GM19372 (cell line): ENCODE results near the gene MOGAT2.
"Not testable (repeated sequence)": the region's sequence is repeated elsewhere in the genome, so short reads cannot be mapped to it uniquely, and the experiment has no call there.

Experiments
- ATAC-seq: cut with Tn5 transposase; IDR thresholded peaks from one replicate; pipeline ENCODE4 v1.9.1; 2021; ENCODE audit warnings: mild to moderate bottlenecking, low read depth, moderate library complexity; ENCODE audit not compliant: unreplicated experiment

Gene MOGAT2

DNA sequence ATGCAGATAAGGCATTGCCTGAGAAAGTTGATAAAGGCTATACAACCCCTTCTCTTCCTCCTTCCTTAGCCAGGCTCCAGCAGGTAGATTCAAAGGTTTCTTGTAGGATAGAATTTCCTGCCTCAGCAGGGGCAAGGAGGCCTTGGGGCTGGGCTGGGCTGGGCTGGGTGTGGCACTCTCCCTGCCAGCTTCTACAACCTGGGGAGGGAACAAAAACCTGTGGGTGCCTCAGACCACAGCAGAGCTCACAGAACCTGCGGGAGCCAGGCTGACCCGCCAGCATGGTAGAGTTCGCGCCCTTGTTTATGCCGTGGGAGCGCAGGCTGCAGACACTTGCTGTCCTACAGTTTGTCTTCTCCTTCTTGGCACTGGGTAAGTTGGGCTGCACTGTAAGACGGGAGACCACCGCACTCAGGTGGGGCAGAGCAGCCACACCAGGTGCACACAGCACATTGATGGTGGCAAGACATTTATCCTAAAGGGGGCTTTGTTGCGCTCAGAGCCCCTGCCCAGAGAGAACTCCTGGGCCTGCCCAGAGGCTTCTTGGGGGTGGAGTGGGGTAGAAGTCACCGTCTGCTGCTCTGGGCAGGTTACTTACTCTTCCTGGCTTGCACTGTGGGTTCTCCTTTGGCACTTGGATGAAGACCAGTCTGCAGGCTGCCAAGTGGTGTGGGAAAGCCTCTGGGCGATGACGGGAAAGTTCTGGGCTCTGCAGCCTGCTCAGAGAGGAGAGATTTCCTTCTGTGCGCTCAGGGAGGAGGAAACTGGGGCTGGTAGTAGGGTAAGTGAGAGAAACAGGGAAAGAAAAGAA, at the start of gene MOGAT2:
Gene MOGAT2, plus strand, starts transcription at position 231 of the 811 bp plus-strand sequence. Its CDS starts 51 bp downstream, at position 282.
- no peak for ATAC-seq

DNA sequence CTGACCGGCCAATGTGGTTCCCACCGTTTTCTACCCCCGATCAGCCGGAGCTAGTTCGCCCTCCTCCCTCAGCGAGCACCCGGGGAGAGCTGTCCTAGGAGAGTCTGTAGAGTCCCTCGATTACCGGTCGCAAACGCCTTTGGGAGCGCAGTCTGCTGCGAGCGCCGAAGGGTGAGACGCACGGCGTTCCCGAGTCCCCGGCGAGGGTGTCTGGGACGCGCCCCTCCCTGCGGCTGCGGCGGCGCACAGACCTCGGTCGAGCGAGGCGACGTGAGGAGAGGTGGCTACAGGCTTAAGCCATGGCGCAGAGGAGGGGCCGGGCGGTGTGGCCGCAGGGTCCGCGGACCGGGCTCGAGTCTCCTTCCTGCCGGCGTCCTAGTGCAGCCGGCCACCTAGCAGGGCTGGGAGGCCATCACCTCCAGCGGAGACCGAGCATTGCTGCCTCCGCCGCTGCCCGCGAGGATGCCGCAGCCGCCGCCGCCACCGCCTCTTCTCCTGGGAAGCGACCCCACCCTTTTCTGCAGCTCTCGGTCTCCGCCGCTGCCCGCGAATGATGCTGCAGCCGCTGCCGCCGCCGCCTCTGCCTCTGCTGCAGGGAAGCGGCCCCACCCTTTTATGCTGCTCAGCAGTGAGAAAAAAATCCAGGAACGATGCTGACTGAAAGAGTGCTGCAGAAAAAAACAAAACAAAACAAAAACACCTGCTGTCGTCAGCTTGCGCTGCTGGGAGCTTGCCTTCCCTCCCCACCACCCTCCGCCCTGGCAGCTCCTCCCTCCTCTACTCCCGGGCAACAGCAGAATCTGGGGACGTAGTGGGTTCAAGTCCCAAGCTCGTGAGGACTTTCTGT, 49.0 kb upstream of the MOGAT2 start, which contains the start of gene MAP6:
Gene MAP6, minus strand, starts transcription at position 588 of the 847 bp plus-strand sequence. CDS start 669 bp downstream, outside the sequence.
- ATAC-seq, result no peak

DNA sequence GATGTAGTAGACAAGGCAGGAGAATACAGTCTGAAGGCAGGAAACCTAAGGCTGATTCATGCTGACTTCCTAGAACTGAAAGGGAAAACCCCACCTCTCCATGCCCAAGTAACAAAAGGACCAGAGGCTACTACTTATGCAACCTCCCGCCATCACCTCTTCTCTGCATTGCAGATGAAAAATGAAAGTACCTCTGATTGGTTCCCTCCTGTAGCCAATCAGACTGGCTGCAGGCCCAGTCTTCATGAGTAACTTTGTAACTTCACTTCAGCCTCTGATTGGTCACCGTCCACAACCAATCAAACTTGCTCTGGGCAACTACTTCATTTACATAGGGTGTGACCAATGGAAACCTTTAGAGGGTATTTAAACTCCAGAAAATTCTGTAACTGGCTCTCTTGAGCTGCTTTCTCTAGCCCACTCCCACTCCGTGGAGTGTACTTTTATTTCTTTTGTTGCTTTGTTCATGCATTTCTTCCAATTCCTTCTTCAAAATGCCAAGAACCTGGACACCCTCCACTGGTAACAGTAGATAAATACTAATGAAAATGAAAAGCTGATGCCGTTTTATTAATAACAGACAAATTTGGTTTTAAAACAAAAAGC, 43.6 kb upstream of the MOGAT2 start:
- no peak for ATAC-seq

DNA sequence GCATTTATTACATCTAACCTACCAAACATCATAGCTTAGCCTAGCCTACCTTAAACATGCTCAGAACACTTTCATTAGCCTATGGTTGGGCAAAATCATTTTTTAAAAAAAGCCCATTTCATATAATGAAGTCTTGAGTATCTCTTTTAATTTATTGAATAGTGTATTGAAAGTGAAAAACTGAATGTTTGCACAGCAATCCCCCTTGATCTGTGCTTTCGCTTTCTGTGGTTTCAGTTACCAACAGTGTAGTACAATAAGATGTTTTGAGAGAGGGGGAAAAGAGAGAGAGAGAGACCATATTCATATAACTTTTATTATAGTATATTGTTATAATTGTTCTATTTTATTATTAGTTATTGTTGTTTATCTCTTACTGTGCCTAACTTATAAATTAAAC, 40.4 kb upstream of the MOGAT2 start:
- ATAC-seq, result no peak

DNA sequence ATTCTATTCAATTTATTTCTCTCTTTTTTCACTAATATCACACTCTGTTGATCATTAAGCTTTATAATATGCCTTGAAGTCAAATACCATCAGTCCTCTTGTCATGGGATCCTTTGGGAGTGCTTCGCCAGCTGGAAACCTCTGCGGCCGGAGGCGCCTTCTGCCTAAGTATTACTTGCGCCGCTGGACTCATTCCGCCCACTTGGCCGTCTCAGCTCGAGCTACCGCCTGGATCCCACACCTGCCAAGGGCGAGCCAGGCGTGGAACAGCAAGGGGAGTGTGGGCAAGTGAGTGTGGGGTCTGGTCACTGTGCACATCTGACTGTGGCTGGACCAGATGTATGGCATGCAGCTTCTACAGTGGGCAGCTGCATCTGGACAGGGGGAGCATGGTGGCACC, 39.7 kb upstream of the MOGAT2 start:
- no peak for ATAC-seq

DNA sequence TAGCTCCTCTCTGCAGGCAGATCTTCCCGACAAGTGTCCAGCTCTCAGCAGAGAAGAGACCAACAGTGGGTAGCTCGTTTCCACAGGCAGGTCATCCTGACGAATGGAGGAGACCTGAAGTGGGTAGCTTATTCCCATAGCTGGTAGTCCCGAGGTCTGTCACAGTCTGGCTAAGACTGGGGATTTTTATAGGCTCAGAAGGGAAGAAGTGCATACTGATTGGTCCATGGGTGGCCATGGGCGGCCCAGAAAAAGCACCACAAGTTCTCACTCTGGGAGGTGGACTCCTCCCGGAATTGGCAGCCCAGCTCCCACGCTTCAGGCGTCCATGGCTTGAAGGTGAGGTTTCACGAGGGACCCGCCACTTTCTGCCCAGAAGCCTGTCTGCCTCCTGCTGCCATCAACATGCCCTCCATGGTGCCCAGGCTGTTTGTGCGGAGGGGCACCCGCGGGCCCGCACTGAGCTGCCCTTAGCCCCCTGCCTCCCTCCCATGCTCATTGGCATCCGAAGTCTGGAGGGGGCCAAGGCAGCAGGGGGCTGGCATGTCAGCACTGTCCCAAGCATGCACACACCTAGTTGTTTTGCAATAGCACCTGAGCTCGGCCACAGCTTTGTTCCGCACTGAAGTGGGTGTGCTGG, 38.9 kb upstream of the MOGAT2 start:
- ATAC-seq, result no peak

DNA sequence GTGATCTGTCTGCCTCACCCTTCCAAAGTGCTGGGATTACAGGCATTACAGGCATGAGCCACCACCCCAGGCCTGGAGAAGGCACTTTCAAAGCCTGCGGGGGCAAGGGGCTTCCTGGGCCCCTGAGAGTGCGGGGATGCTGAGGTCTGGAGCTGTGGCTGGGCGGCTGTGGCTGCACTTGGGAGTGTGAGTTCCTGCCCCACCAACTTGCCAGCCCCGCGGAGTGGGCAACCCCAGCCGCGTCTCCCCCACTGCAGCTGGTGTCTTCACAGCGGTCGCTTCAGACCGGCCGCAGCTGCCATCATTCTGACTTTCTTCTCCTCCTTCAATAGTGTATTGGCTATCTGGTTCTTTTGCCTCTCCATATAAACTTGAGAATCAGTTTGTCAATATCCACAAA, 38.1 kb upstream of the MOGAT2 start:
- ATAC-seq, result no peak

DNA sequence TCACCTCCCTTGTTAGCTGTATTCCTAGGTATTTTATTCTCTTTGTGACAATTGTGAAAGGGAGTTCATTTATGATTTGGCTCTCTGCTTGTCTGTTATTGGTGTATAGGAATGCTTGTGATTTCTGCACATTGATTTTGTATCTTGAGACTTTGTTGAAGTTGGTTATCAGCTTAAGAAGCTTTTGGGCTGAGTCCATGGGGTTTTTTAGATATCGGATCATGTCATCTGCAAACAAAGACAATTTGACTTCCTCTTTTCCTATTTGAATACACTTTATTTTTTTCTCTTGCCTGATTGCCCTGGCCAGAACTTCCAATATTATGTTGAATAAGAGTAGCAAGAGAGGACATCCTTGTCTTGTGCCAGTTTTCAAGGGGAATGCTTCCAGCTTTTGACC, 33.8 kb upstream of the MOGAT2 start:
- not testable (repeated sequence) for ATAC-seq

DNA sequence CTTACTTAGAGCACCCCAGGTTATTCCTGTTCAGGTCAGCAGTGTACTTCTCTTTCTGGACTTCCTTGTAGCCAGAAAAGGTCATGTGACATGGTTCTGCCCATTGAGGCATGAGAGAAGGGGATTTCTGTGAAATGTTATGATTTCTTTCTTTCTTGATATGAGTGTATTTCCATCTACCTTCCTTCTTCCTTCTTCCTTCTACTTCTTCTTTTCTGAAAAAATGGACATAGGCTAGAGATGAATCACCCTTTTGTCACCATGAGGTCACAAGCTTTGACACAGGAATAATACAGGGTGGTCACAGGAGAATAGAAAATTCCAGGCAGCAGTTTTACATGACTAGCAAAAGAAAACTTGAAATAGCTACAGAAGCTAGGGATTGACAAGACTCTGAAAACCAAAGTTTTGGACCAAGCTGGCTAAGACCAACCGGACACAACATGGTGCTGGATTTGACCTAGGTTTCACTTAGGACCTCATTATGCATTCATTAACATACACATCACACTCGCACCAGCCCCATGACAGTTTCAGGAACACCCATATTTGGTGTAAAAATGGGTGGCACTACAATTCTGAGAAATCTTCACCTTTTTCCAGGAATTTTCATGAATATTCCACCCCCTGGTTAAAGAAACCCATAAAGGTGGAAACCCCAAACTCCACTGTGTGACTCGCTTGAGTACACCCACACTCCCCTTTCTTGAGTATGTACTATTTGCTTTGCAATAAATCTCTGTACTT, 27.6 kb upstream of the MOGAT2 start:
- no peak for ATAC-seq

DNA sequence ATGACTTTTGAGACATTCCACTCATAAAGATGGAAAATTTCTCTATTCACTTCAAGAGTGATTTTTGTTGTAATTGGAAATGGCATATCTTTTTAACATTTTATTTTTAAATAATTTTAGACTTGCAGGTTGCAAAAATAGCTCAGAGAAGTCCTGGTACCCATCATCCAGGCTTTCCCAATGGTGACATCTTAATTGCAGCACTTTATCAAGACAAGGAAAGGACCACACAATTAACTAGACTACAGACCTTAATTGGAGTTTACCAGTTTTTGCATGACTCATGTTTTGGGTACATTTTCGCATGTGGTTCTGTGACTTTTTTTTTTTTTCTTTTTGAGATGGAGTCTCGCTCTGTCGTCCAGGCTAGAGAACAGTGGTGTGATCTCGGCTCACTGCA, 25.8 kb upstream of the MOGAT2 start:
- no peak for ATAC-seq

DNA sequence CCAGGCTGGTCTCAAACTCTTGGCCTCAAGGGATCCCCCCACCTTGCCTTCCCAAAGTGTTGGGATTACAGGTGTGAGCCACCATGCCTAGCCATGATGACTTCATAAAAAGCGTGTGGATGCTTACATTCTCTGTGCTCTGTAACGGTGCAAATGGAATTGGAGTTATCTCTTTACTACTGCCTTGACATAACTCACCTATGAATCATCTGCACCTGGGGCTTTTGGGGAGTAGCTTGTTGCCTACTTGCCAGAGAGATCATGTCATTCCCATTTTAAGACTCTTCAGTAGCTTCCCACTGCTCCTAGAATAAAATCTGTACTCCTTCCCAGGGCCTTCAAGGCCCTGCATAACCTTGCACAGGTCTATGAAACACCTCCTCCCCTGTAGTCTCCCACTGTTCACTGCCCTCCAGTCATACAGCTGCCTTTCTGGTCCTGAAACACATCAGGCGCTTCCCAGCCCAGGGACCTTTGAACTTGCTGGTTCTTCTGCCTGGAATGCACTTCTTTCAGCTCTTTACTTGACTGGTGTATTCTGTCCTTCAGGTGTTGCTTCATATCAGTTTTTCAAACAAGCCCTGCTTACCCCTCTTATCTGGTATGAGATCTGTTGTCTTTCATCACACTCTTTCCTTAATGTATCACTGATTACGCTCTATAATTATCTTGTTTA, 19.6 kb upstream of the MOGAT2 start:
- ATAC-seq, result no peak

DNA sequence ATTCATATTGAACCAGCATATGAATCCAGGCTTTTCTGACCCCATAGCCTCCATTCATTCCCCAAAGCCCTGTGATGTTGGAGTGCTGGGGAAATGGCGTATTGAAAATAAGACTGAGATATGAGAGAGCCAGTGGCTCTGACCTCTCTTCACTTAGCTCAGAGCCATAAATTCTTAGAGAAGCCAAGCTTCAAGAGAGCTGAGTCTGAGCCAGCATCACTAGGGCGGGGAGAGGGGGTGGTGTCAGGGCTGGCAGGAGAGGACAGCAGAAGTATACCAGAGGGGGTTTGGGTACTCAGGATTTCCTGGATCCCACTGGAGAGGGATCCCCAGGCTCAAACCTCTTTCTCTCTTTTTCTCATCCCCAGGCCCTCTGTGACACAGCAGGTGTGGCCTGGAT, 16.7 kb upstream of the MOGAT2 start:
- ATAC-seq, result no peak

DNA sequence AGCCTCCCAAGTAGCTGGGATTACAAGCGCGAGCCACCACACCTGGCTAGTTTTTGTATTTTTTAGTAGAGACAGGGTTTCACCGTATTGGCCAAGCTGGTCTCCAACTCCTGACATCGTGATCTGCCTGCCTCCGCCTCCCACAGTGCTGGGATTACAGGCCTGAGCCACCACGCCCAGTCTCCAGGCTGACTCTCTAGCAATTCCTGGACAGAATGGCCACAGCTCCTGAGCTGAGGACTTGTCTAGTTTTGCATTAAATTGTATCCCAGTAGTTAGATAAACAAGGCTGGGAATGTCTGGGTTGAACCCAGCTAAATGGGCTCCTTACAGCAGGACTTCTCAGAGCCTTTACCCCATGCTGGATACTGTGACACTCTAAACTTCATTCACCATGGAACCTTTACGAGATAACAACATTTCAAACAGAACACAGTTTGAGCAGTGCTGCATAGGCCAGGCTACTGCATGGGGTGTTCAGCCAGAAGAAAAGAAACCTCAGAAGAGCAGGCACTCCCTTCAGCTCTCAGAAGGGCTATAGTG, 13.9 kb upstream of the MOGAT2 start:
- no peak for ATAC-seq

DNA sequence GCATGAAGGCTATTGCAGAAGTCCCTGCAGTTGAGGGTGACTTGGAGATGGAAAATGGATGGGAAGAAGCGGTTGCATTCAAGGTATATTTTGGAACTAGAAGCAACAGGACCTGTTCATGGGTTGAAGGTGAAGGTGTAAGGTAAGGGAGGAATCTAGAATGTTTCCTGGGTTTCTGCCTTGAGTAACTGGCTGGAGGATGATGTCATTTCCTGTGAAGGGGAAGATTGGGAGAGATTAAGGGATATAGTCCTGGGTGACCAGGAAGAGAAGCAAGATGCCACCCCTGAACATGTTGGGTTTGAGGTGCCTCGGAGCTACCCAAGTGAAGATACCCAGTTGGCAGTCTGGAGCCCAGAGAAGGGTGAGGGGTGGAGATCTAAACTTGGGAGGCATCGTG, 12.1 kb upstream of the MOGAT2 start:
- no peak for ATAC-seq

DNA sequence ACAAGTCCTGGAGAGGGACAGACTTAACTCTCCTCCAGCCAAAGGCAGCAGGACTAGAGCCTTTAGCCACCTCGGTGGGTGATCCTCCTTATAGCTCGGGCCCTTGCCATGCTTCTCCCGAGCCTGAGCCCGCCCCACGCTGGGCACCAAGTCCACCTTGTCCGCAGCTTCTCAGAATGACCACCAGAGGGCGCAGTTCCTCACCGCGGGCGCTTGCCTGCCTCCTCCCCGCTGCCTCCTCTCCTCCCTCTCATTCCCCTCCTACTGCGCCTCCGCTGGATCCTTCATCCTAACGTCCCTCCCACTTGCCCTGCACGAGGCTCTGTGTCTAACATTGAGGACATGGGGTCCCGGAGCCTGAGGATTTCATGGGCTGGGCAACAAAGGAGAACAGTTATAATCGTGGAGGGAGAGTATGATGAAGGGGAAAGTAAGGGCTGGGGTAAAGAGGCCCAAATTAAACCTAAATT, 11.3 kb upstream of the MOGAT2 start:
- no peak for ATAC-seq

DNA sequence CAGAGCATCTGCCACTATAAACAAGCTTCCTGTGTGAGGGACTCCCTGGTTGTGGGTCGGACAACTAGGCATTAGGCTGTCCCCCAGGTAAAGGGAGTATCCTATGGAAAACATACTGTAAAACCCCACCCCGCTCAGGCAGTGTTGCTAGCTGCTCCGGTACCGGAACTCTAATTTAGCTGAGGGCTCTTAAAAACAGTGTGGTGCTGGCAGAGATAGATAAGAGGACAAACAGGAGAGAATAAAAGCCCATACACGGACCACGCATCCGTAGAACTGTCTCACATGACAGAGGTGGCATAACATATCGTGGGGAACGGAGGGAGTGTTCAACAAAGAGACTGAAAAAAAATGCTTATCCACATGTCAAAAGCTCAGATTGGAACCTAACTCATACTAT, 3.4 kb upstream of the MOGAT2 start:
- ATAC-seq, result no peak

DNA sequence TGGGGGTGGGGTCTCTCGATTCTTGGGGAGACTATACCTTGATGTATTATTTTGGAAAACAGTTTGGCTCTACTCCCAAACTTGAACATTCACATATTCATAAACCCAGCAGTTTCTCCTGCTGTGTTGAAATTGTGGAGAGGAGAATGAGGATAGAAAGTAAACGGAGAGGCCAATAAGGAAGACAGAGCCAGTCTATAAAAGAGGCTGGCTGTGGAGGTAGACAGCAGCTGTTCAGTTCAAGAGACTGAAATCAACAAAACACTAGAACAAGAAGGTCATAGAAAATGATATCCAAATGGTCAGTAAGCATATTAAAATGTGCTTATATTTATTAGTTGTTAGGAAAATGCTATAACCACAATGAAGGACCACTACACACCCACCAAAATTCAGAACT, 1.9 kb upstream of the MOGAT2 start:
- ATAC-seq, result no peak

DNA sequence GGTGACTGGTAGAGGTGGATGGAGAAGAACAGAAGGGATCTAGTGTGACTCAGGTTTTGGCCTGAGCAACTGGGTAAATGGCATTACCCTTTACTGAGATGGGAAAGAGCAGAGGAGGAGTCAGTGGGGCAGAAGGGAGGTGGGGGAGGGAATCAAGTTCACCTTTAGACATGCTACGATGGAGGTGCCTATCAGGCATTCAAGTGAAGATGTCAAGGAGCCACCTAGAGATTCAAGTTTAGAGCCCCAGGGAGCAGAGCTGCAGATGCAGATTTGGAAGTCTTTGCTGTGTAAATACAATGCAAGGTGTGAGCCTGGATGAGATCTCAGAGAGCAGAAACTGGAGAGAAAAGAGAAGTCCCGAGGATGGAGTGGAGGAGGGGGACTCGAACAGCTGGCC, 979 bp upstream of the MOGAT2 start:
- ATAC-seq, result no peak
